A549 (cell line): ENCODE data around the gene PRDM15.

Experiments
- CTCF ChIP-seq: fragments of >200 bp; sonication (Bioruptor Twin); formaldehyde crosslinking; IDR thresholded peaks from 3 replicates; pipeline ENCODE4 v1.5.1; 2016
- EP300 ChIP-seq, 2 experiments: fragments of >200 bp; sonication (Bioruptor Twin); formaldehyde crosslinking; IDR thresholded peaks; 2 replicates in 1 of 2; 3 replicates in 1 of 2; pipeline ENCODE4 v1.6.1; 2016 to 2017
- JUNB ChIP-seq: fragments of >200 bp; sonication (Bioruptor Twin); formaldehyde crosslinking; IDR thresholded peaks from 2 replicates; pipeline ENCODE4 v1.6.1; 2016
- KDM5A ChIP-seq: fragments of 200-600 bp; sonication (generic); IDR thresholded peaks from 2 replicates; pipeline ENCODE4 v1.6.1; 2016; ENCODE audit warnings: antibody characterized with exemption, mild to moderate bottlenecking
- MAFK ChIP-seq: fragments of 450-650 bp; IDR thresholded peaks from 2 replicates; pipeline ENCODE4 v1.6.1; 2014; ENCODE audit not compliant: partially characterized antibody
- RFX5 ChIP-seq: fragments of 450-650 bp; IDR thresholded peaks from 2 replicates; pipeline ENCODE4 v1.7.1; 2014; ENCODE audit warnings: antibody characterized with exemption, mild to moderate bottlenecking, moderate library complexity

GRCh38 chr21:41900401-41900800, 21.3 kb upstream of the PRDM15 start:
- no peak for TF ChIP-seq CTCF
- TF ChIP-seq EP300 (IDR thresholded peaks at IDR 0.05) = no peak
- TF ChIP-seq KDM5A = no peak
- no peak for TF ChIP-seq JUNB
- no peak for TF ChIP-seq MAFK
- TF ChIP-seq RFX5 = no peak
